NCI-H345 treated with DMSO at 0.1 percent for 48 hours (cell line): ENCODE results near the gene C17orf114.
"Not testable (repeated sequence)": the region's sequence is repeated elsewhere in the genome, so short reads cannot be mapped to it uniquely, and the experiment has no call there.

Source experiments
- DNase-seq: peaks from one replicate; lab custom pipeline; 2025; ENCODE audit not compliant: unreplicated experiment; lab: John Stamatoyannopoulos, UW

Gene C17orf114

DNA sequence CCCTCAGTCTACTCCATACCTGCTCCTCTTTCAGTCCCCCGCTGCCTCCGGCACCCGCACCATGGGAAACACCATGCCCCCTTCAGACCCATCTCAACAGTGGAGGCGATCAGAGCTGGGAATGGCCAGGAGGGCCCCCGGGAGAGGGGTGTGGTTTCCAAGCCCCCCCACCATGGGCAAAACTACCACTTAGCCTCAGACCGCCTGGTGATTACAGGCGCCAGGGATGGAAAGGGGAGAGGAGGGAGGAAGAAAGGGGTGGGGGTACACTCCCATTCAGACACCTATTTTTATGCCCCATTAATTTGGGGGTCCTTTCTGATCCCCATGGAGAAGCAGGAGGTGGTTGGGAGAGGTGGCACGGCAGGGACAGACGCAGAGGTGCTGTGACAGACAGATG is at the start of gene C17orf114:
TSS of gene C17orf114 (minus strand) at position 101 of the 400 bp plus-strand sequence.
- no peak for DNase-seq

DNA sequence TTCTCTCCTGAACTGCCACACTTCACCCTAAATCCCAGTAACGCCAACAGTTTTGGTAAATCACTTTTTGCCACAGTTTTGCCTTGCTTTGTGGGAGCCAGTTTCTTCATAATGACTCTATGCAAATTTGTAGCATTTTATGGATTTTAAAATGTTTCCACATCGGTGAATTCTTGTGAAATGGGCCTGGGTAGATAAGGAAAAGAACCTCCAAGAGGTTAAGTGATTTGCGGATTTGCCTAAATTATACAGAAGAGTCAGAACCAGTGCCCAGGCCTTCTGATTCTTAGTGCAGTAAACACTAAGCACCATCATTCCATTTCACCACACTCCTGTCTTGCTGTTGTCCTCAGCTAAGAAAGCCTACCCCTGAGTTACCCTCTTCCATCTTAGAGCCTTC is 49.0 kb upstream of the C17orf114 start:
- DNase-seq: no peak

DNA sequence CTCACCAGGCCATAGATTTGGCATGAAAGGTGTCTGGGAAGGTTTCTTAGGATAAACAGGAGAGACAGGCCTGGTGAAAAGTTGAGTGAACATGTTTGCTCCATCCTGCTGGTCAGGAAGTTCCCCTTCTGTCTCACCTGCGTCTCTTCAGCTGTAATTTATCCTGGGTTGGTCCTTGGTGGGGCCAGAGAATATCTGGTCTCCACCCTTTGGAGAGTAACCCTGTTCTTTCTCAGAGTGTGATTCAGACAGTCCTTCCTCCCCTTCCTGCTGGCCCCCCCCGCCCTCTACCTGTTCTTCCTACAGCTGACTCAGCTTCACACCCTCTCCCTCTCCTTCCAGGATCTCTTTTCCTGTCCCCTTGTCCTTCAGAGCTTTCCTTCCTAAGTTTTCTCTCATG is 48.1 kb upstream of the C17orf114 start:
- DNase-seq: no peak

DNA sequence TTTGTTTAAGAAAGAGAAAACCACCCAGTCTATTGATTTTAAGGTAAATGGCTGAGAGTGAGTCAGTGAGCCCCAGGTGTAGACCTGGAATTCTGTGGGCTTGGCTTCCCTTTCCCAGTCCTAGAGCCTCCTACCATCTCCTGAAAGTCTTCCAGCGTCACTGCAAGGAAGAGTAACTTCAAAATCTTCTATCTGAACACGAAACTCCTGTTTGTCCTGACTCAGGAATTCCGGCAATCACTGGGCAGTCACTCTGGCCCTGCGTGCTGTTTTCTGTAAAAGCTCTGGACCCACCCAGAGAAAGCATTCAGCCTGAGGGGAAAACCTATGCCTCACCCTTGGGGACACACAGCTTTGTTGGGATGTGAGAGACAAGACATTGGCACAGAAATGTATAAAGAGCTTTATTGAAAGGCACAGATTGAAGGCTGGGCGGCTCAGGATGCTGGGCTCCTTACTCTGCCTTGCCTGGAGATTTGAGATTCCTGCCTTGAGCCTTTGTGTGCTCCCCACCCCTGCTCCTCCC is 46.9 kb upstream of the C17orf114 start:
- DNase-seq: no peak

DNA sequence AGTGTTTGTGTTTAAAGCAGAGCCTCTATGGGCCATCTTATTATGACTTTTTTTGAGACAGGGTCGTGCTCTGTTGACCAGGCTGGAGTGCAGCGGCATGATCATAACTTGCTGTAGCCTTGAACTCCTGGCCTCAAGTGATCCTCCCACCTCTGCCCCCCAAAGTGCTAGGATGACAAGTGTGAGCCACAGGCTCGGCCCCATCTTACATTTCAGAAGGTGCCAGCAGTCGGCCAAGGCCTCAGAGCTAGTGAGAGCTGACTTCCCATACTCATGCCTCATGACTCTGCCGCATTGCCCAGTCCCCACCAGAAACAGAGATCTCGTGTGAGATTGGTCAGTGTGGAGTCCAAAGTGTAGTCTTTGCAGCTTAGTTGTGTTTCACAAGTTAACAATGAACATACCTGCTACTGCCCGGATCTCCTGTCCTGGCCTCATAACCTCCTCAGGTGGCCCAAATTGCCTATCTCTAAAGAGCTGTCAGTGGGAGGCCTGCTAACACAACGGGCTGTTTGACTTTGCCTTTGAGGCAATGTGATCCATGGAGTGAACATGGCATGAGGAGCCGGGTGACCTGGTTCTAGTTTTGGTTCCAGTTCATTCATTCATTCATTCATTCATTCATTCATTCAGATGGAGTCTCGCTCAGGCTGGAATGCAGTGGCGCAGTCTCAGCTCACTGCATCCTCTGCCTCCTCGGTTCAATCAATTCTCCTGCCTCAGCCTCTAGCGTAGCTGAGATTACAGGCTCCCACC is 44.7 kb upstream of the C17orf114 start:
- no peak for DNase-seq

DNA sequence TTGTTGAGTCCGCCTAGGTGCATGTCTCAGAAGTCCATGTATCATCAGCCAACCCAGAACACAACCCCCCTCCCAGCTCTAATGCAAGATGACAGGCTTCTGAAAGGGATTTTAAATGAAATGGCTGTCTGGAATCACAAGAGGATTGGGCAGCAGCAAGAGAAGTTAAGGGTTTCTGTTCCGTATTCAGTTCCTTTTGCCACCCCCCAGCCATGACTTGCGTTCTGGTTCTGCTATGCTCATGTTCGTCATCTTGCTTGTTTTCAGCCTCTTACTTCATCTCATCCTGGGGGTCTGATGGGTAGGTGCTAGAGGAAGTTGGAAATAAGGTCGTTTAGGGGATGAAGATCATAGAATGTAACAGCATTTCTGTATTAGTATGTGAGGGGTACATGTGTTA is 43.0 kb upstream of the C17orf114 start:
- no peak for DNase-seq

DNA sequence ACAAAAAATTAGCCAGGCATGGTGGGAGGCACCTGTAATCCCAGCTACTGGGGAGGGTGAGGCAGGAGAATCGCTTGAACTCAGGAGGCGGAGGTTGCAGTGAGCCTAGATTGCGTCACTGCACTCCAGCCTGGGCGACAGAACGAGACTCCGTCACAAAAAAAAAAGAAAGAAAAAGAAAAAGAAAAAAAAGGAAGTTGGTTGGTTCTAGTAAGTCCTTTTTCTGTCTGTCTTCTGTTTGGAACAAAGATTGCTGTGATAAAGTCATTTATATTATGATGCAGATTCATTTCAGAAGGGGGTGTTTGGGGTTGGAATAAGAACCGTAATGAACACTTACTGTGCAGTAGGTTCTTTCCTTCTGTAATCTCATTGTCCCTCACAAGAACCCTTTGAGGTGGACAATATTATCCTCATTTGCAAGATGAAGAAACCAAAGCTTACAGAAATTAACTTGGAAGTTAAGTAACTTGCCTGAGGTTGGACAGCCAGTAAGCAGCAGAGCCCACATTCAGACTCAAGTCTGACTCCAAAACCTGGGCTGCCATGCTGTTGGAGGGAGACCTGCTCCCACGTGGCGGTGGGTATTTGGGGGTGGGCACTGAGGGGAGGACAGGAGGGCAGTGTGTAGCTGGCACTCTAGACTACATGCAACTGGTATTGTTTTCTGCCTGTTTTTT is 41.3 kb upstream of the C17orf114 start:
- no peak for DNase-seq

DNA sequence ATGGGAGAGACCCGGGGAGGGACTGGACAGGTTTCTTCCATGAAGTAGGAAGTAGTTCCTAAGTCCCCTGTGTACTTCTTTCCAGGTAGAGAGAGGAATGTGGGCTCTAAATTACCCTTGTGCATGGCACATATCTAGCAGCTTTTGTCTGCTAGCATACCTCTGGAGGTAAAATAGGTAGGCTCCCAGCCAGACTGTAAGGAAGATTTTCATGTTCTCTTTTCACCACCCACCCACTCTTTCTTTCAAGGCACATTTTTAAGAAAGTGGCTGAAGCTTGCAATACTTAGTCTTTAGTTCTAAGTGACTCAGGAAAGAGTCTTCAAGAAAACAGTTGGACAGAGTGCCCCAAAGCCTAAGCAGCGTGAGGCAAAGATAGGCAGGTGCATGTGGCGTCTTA is 40.2 kb upstream of the C17orf114 start:
- DNase-seq: no peak

DNA sequence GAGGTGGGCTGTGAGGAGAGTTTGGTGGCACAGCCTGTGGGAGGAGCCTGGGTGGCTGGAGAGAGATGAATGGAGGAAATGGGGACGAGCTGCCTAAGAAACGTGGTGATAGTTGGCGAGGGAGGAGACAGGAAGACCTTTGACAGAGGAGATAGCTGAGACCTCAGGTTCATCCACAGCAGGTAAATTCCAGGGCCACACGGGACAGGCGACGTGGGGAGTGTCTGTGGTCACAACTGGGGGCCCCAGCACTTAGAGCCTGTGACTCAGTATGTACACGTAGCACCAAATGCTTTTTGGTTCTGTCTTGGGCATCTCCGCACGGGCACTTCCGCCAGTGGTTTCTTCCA is 38.7 kb upstream of the C17orf114 start:
- DNase-seq: no peak

DNA sequence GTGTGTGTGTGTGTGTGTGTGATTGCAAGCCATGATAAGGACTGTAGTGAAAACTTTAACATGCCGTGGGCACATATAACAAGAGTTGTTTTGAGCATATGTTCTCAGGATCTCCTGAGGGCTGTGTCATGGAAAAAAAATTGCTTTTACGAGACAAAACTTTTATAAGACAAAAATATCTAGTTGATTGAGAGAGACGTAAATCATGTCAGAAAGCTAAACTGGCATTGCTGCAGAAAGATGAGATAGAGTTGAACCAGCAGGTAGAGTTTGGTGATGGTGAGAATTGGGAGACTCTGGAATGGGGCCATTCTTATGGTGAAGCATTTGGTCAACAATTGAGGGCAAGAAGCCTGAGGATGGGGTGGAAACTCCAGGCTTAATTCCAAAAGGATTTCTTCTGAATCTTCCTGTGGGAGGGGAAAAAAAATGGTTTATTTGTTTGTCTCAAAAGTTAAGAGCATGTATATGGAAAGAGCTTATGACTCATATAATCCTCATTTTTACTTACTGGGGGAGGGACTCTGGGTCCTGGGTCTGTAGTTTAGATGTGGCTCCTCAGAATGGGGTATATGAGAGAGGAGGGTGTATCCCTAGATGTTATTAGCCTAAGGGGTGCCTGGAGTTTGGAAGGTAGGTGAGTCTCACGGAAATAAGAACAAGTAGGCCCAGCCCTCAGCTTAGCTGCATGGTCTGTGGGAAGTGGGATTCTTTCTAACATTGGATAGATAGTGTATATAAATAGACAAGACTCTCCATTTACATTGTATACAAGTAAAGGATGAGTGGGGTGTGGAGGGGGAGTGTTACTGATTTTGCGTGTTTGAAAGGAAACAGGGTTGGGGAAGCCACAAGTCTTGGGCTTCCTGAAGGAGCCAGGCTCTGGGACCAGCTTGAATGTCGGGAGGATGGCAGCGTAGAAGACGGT is 38.1 kb upstream of the C17orf114 start:
- no peak for DNase-seq

DNA sequence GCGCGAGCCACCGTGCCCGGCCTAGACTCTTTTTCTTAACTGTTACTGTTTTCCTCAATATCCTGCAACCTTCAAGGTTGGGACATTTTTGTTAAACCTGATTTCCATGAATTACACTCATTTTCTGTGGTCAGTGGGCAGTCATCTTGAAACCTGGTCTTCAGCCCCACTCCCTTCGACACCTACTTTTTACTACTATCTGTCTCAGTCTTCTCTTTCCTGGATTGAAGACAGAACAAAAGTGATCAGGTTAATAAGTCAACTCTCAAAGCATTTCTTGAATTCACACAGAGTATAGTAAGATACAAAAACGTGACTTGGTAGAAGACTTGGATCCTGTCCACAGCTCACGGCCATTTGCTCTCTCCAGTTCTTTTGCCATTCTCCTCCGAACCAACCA is 37.1 kb upstream of the C17orf114 start:
- no peak for DNase-seq

DNA sequence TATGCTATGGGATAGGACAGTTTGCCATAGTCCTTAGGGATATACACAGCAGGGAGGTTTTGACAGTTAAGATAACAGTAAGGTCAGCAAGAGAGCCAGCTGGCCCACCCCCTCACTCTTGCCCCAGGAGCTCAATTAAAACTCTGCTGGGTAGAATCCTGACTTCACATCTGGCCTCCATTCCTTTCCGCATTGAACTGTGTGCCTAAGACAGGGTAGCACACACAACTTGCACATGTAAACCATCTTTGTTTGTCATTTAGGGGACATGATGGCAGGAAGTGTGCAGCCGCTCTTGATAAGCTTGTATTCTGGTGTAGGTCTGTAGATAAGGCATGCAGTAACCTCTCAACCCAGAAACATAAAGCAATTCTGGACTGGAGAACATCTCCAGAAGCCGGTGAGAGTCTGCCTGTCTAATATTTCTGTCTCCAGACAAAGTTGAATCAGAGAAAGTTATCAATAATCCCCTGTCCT is 36.2 kb upstream of the C17orf114 start:
- DNase-seq: no peak

DNA sequence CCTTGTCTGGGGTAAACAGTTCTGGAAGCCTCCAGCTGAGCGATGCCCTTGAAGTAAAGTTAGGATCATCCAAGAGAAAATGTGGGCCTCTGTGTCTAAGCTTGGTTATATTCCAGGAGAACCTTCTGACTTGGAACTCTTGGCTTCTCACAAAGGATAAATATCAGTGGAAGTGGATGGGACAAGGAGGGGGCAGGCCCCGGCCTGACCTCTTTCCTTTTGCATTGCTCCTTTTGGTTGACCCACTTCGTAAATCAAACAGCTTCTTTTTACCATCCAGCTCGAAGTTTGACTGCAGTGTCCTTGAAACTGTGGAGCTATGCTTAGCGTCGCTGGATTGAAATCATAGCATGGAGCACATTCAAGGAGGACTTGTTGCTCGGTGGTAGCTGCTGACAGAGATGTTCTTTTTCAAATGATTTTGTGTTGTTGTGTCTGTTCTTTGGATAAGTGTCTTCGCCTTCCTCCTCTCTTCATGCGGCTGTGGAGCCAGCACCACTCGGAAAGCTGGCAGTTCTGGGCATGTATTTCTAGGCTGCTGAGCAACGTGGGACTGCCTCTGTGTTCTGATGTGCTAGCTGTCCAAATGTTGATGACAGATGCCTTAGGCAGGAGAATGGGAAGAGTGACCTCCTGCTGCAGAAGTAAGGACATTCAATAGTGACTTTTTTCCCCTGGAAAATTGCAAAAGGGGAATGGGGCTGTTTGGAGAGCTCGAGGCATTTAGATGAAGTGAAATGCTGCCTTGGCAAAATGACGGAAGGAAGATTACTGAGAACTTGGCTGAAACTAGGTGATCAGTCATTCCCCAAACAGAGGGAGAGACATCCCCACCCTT is 35.6 kb upstream of the C17orf114 start:
- no peak for DNase-seq

DNA sequence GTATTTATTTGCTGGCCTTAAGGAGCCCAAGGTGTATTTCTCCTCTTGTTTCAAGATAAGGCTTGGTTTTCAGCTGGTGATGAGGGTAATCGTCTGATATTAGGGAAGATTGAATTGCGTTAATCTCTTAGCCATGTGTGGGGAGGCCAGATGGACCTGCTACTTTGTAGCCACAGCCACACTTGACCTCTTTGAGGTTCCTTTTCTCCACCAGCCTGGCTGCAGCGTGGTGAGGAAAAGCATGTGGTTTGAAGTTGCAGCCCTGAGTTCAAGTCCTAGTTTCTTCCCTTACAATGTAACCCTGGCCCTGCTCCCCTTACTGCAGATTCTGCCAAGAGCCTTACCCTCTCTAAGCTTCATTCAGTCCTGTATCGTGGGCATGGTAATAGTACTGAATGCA is 34.1 kb upstream of the C17orf114 start:
- DNase-seq: no peak

DNA sequence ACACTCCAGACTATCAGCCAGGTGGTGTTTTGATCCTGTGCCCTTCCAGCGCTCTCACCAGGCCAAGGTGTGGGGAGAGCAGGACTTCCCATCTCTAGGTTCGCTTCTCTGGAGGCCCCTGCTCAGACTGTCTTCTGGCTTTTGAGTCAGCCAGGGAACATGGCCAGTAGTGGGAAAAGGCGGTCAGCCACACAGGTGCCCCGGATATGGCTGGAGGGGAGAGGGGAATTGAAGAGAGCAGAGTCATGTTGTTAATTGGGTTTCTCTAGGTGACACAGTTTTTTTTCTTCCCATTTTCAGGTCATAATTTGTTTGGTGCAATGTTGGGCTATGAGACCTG is 32.5 kb upstream of the C17orf114 start:
- no peak for DNase-seq

DNA sequence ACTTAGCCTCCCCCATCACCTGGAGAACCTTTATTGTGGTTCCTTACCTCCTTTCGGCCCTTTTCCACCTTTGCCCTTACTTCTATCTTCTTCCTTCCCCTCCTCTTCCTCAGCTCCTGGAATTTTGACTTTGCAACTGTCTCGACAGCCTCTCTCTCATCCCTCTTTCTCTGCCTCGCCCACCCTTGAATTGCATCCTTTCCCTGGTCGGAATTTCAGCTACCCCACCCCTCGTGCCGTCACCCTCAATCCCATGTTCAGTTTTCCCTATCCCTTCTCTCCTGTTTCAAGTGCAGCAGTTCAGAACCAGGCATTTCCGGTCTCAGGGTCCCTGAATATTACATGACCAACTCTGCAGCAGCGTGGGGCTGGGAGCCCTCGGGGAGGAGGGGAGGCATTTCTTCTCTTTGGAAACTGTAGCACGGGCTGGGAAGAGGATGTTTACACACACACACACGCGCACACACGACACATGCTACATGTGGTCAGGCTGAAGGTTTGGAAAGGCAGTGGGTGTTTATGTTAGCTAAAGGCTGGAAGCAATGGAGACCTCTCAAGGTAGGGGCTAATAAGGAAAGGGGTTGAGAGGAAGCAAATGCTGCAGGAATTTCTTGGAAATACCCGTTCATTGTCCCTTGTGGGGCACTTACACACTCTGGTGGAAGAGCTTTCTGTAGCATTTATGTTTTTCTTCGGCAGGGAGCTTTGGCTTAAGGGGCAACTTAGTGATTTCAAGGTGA is 32.0 kb upstream of the C17orf114 start:
- no peak for DNase-seq

DNA sequence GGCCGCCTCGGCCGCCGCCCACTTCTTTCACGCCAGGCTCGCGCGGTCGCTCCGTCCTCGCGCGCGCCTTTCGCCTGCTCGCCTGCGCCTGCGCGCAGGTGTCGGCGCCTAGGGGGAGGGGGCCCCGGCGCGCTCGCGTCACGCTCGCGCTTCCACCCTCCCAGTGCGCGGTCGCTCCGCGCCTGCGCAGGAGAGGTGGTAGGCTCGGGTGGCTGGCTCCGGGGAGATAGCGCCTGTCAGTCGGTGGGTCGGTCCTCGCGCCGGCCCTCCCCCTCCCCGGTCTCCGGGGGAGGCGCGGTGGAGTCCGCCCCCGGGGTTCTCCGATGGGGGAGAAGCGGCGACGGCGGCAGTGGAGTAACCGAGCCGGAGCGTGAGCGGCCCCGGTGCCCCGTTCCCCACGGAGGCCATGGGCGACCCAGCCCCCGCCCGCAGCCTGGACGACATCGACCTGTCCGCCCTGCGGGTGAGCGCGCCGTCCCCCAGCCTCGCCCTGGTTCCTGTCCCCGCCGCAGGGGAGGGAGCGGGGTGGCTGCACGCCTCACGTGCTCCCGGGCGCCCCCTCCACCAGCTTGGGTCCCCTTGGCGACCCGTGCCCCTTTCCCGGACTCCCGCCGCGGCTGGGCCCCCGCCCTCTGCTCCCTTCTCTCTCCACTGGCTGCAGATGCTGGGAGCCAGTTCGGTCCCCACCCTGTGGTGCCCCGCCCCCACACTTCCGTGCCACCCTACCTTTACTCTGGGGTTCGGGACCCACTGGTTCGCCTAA is 31.2 kb upstream of the C17orf114 start, which contains the start of gene MINK1:
TSS of gene MINK1 (plus strand) at position 163 of the 763 bp plus-strand sequence. CDS start at position 407, 244 bp downstream.
- peak; percentile 72 for DNase-seq

DNA sequence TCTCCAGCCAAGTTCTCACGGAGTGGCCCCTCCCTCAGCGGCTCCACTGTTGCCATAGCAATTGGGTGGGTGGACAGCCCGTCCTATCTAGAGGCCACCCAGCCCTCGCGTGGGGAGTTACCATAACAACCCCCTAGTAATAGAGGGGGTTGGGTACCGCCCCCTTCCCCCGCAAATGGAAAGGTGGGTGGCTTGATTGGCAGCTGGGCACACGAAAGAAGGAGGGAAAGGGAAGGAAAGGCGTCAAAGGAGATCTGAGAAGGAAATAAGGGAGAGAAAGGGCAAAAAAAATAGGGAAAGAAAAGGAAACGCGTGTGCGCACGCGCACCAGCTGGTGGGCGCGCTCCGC is 30.7 kb upstream of the C17orf114 start:
- DNase-seq: not testable (repeated sequence)

DNA sequence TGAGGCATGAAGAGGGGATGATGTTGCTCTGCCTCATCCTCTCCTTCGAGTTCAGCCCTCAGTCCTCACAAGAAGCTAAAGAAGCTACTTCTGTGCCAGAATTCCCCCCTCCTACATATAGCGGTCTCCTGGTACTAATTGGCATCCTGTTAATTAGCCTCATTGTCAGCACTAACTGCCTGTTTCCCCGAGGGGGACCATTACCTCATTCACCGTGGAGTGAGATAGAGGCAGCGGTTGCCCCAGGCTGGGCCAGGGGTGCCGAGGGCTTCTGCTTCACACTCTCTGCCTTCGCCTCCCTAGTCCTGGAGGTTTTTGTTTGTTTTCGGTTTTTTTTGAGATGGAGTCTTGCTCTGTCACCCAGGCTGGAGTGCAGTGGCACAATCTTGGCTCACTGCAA is 25.3 kb upstream of the C17orf114 start:
- DNase-seq: no peak
